IMR-90 (cell line): ENCODE data around the gene RAB11FIP4.

Experiments used
- CTCF ChIP-seq: conservative IDR thresholded peaks from 2 replicates; pipeline ENCODE4 v1.5.1; 2012; ENCODE audit warnings: mild to moderate bottlenecking, low read depth, low read length, improper control_type of control experiment
- MAFK ChIP-seq: IDR thresholded peaks from 2 replicates; pipeline ENCODE4 v1.6.1; 2012; ENCODE audit warnings: low read depth, low read length, improper control_type of control experiment
- POLR2A ChIP-seq: IDR thresholded peaks from 2 replicates; pipeline ENCODE4 v1.6.1; 2012; ENCODE audit warnings: mild to moderate bottlenecking, low read depth, low read length
- USF2 ChIP-seq: fragments of 150-350 bp; IDR thresholded peaks from 2 replicates; pipeline ENCODE4 v1.6.1; 2017; ENCODE audit warnings: mild to moderate bottlenecking, antibody characterized with exemption, low read length, low read depth

- TF ChIP-seq CTCF (no peak), MAFK (no peak), POLR2A (no peak), USF2 (no peak)
These were observed 36.6 kb downstream of the RAB11FIP4 start for GRCh38 chr17:31428111-31428510.
